ENCODE data around the gene NPHP4. TPM values are rescaled to one million over a fixed set of nuclear protein-coding genes. Genes with fewer than 3 reads are reported as not detected.

NPHP4 gene
- total RNA-seq = 14.5 TPM

GRCh38 chr1:5992026-5992813 is at the start of gene NPHP4:
Gene NPHP4 (minus strand): TSS chr1:5992425. CDS start chr1:5986289, 6,136 bp downstream.

Small RNAs within 50 kb of the gene (small RNA-seq; reads per million reads assigned to genes)
- not detected for gene MIR4689

Other genes starting within 250 kb of the NPHP4 start
- 21.5 TPM for gene KCNAB2, start 53.5 kb upstream of the NPHP4 start, total RNA-seq
- 64.1 TPM for gene CHD5, start 187.9 kb upstream of the NPHP4 start, total RNA-seq
- gene RPL22, start 207.2 kb upstream of the NPHP4 start, total RNA-seq = 236 TPM
- 6.7 TPM for gene RNF207, start 213.7 kb upstream of the NPHP4 start, total RNA-seq
- gene ICMT, start 243.5 kb upstream of the NPHP4 start, total RNA-seq = 34.4 TPM